ENCODE results near the gene USH2A.
A peak's percentile ranks its signal among the peaks of the same experiment; 100 is the strongest.

Gene USH2A, protein sequence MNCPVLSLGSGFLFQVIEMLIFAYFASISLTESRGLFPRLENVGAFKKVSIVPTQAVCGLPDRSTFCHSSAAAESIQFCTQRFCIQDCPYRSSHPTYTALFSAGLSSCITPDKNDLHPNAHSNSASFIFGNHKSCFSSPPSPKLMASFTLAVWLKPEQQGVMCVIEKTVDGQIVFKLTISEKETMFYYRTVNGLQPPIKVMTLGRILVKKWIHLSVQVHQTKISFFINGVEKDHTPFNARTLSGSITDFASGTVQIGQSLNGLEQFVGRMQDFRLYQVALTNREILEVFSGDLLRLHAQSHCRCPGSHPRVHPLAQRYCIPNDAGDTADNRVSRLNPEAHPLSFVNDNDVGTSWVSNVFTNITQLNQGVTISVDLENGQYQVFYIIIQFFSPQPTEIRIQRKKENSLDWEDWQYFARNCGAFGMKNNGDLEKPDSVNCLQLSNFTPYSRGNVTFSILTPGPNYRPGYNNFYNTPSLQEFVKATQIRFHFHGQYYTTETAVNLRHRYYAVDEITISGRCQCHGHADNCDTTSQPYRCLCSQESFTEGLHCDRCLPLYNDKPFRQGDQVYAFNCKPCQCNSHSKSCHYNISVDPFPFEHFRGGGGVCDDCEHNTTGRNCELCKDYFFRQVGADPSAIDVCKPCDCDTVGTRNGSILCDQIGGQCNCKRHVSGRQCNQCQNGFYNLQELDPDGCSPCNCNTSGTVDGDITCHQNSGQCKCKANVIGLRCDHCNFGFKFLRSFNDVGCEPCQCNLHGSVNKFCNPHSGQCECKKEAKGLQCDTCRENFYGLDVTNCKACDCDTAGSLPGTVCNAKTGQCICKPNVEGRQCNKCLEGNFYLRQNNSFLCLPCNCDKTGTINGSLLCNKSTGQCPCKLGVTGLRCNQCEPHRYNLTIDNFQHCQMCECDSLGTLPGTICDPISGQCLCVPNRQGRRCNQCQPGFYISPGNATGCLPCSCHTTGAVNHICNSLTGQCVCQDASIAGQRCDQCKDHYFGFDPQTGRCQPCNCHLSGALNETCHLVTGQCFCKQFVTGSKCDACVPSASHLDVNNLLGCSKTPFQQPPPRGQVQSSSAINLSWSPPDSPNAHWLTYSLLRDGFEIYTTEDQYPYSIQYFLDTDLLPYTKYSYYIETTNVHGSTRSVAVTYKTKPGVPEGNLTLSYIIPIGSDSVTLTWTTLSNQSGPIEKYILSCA (N-terminal part only)

DNA sequence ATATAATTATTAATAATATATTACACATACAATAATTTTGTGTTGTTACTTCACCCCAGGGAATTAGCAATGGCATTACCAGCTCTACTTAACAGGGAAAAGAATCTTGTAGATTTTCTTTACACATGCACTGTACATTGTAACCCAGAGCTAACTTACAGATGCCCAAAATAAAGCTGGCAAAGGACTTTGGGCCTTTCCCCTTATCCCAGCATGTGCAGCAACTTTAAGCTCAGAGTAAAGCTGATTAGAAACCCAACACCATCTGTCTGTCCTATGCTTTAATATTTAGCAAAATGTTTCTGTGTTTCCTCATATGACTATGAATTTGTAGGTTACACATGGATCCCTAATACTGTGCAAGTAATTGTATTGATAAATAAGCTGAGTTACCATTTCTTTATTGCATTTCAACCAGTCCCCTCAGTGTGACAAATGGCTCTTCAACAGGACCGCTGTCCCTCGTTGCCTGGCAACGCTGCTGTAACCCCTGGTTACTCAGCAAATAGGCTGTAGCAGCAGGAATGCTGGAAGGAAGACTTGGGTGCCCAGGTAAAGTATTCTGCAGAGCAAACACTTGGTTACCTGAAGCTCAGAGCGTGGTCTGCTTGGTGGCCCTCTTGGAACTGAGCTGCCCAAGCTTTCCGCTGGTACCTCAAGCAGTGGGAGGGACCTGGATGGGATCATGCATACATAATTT is at the start of gene USH2A:
USH2A (minus strand) TSS at position 628 of the 700 bp plus-strand sequence. CDS start 1,112 bp downstream, outside the sequence.
- DNase-seq (ENCODE audit: low read depth): no peak

DNA sequence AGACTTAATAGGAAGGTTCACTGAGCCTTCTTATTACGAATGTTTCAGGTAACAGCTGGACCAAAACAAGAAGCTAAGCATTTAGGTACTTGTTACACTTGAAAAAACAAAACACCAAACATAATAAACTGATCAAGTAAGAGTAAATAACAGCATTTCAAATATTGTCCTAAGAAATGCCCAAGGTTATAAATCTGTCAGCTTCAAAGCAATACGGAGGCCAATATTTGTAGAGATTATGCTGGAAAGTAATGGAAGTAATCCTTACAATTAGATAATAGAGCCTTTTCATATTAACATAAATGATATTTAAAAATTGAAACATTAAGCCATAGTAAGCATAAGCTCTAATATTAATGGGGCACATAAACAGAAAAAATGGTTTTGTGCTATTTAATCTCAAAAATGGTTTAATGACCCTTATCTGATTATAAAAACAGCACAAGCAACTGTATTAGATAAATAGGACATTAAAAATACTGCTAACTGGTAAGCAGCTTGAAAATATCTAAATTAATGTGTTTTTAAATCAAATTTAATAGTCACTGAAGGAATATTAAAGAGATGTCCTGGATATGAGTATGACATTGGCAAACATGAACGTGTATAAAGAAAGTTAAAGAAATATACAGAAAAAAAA is 43.0 kb upstream of the USH2A start:
- no peak for DNase-seq (ENCODE audit: low read depth)

DNA sequence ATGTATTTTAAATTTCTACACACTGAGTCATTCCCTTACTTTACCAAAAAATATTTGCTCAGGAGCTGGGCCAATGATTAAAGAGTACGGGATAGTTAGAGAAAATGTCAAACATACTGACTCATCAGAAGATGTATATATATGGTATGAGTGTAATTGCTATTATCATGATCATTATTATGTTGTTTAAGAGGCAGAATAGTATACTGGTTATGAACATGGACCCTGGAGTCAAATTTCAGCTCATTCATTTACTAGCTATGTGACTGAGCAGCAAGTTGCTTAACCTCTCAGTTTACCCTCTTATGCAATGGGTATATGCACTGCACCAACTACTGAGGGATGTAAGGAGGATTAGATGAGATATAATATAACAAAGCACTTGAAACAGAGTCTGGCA is 41.2 kb upstream of the USH2A start:
- DNase-seq (ENCODE audit: low read depth): peak; percentile 97

DNA sequence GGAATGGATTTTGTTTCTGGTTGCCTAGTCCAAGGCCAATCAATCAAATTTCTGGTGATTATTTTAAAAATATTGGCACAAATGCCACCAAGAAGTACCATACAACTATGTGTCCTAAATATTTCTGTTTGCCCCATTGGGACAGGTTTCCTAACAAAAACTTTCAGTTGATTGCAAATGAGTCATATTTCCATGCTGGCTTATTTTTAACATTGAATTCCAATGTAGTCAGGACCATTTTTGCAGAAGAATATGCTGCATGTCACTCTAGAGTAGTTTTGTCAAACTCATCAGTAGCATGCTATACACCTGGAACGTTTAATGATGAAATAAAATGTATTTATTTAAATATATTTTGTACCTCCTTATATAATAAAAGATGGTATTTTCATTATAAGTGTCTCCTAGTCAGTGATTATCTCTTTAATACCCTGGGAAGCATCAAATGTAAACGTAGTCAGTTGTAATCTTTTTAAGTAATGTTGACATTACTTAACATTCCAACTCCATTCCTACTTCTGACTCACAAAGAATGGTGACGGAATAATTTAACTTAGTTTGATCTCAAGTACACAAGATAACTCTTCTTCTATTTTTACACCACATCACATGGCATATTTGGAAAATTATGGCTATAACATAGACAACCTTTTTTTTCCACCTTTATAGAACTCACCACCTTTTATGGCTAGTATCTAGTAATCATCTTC is 39.0 kb upstream of the USH2A start:
- peak; percentile 87 for DNase-seq (ENCODE audit: low read depth)

DNA sequence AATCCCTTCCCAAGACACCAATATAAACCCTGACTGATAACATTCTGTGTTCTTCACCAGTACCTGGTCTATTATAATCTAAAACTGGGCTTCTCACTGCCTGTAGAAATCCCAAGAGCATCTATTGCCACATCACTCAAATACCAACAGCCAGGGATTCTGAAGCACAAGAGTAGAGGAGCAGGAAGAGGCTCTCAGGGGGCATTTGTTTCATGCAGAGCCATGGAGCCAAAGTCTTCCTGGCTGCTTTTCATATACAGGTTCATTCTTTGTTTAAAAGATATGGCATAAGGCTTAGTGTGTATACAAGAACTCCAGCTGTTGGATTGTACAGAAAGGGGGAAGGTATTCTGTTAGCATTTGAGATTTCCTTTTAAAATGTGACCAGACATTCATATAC is 38.2 kb upstream of the USH2A start:
- DNase-seq (ENCODE audit: low read depth): peak; percentile 44

DNA sequence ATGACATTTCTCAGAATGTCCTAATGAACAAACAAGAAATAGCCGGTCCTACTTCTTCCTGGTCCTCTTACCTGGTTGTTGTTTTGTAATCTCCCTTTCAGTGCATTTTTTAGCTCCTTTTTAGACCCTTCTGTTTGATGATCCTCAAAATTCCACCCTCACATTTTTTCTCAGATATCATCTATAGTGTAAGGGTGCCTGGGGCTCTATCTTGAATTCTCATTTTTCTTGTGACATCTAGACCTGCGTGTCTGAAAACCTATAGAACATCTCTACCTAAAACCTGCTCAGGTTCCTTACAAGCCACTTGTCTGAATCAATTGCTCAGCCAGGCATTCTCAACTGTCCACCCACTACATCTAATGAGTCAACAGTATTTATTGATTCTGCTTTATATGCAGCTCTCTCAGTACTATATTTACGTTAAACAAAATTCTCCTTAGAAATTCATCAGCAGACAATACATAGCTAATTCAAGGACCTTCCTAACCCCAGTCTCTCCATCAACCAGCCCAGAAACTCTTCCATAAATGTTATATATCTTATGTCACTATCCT is 36.5 kb upstream of the USH2A start:
- no peak for DNase-seq (ENCODE audit: low read depth)

DNA sequence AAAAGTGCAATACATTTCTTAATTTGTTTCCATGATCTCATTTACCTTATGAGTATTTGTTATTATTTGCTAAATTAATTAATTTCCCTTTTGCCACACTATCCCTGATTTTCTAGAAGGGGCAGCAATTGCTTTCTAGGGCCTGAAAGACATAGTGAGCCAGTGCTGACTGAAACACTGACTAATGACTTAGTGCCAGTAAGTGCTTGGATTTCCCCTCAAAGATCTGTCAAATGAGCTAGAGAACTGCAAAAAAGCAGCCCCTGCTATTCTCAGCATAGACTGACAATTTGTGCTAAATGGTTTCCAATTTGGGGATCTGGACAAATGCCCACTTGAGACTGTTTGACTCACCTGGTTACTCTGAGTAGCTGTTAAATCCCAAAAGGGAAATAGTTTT is 35.6 kb upstream of the USH2A start:
- DNase-seq (ENCODE audit: low read depth): peak; percentile 52

DNA sequence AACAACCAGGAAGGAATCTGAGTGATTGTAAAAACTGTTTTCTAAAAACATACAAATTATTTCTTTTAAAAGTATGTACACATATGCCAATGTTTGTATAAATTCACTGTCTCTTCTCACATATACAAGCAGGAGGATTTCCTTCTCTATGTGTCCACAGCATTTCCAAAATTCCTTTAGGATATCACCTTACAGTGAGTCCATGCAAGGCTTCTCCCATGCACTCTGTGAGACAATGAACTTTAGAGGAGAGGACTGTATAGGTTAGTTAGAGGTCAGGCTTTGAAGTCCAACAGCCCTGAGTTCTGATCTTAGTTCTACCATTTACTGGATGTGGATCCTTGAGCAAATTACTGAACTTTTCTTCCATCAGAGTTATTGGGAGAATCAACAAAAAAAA is 34.1 kb upstream of the USH2A start:
- peak; percentile 62 for DNase-seq (ENCODE audit: low read depth)

DNA sequence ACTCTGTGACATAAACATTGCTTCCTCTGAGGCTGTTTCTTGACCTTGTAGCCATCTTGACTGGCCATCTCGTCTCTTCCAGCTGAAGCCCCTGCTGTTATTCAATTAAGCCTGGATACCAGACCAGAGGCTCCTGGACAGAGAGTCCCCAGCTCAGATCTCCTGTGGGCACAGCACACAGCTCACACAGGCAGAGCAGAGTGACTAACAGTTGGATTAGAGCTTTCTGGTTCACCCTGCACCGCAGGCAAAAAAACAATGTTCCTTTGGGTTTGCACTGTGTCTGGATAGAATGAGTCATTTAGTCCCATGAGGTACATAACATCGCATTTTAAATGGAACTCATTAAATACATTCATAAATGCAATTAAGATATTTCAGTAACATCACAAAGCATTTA is 33.4 kb upstream of the USH2A start:
- peak; percentile 93 for DNase-seq (ENCODE audit: low read depth)

DNA sequence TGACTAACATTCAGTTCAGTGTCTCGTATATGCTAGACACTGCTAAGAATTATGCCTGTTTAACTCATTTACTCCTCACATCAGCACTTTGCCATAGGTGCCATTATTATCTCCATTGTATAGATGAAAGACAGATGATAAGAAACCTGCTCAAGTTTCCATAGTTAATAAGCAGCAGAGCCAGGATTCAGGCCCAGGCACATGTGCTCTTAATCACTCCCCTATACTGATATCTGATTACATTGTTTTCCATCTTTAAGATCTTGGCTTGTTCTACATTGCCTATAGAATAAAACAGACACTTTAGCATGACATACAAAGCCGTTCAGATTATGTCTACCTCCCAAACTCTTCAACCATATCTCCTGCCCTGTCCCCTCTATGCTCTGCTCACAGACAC is 30.5 kb upstream of the USH2A start:
- DNase-seq (ENCODE audit: low read depth): no peak

DNA sequence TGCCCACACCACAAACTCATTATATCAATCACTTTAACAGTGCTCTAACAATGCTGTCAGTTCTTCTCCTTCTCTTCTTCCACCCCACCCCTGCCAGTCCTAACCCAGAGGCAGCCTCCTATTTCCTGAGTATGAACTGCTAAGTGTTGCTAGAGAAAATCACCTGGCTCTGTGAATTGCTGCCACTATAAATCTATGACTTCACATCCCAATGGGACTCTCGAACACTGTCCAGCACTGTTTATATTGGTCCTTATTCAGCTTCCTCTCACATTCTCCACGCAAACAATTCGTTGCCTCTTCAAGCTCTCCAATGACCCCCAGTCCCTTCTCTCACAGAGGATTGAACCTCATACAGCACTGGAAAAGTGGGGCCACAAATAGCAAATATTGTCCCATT is 27.0 kb upstream of the USH2A start:
- no peak for DNase-seq (ENCODE audit: low read depth)

DNA sequence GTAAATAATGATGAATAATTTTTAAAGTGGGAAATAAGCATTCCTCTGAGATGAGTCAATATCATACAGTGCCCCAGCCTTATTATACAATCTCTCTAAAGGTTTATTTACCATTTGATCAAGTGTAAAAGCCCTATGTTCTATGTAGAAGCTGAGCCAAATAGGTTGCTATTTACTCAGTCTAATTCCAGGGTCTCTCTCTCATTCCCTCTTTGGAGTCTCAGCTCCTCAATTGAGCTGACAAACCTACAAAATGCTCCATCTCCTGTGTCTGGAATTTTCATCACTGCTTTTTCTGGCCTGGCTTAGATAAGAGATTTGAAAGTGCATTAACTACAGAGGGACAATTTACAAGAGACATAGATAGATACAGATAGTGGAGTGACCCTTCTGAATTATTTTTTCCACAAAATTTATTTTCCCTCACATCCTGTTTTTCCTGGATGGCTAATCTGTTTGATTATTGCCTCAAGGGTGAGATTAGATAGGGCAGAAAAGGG is 24.8 kb upstream of the USH2A start:
- peak; percentile 35 for DNase-seq (ENCODE audit: low read depth)

DNA sequence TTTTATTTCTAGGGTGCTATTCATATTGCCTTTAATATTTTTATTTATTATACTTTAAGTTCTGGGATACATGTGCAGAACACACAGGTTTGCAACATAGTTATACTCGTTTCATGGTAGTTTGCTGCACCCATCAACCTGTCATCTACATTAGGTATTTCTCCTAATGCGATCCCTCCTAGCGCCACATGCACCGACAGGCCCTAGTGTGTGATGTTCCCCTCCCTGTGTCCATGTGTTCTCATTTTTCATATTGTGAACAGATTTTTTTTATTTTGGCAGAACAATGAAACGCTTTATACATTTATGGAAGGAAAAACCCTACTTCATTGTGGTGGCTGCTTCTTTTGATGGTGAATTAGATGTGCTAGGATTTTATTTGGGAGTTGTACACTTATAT is 14.4 kb upstream of the USH2A start:
- no peak for DNase-seq (ENCODE audit: low read depth)

DNA sequence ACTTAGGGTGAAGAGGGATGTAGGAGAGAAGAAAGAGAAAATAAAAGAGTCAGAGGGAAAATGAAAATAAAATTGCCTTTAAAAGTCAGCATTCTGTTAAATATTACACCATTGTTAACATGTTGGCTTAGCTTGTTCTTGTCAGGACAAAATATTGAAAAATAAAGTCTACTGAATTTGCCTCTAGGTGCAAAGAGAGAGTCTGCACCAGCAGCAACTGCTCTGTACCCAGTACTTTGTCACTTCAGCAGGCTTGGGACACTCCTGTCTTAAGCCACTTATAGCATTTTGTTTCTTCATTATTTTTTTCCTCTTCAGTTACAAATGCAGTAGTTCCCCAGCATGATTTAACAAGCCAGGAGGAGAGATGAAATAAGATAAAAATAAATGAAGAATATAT is 11.0 kb upstream of the USH2A start:
- DNase-seq (ENCODE audit: low read depth): no peak

DNA sequence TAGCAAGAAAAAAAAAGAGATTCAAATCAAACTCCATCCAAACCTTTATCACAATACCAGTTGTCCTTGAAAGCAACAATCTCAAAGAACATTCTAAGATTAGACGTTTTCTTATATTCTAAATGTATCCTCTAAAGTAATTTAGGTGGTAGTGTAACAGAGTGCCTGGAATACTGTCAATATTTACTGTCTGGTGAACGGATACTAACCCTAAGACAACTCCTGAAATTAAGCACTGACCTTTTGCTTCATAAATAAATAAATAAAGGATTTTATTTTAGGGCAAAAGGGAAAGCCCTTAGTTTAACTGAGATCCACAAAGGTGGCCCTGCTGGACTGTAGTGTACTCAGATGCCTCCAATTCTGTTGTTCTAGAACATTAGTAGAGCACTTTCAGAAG is 9.9 kb upstream of the USH2A start:
- DNase-seq (ENCODE audit: low read depth): no peak

DNA sequence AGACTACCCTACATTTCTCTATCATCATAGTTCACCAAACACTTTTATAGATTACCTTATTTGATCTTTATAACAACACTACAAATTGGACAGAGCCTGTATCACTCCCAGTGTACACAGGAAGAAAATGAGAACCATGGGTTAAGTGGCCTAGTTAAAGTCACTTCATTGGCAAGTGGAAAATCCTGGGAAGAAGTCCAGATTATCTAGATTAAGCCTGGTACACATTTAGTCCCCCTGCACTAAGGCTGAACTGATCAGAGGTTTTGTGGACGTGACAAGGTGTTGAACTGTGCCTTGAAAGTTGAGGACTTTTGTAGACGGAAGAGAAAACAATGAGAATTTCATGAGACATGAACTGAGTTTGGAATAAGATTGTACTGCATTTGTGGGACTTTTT is 7.5 kb upstream of the USH2A start:
- no peak for DNase-seq (ENCODE audit: low read depth)

DNA sequence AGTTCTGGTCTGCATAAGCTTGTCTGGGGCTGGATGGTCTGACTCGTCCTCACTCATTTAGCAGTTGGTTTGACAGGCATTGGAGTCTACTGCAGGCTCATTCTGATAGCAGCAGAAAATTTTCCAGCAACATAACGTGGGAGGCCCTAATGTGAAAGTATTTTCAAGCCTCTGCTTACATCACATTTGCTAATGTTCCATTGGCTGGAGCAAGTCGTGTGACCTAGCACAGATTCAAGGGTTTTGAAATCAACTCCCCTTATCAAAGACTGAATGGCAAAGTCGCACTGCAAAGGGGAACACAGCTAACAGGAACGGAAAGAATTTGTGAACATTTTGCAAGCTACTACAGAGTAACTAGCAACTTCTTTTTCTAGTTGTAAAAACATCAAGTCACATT is 2.3 kb upstream of the USH2A start:
- peak; percentile 16 for DNase-seq (ENCODE audit: low read depth)

DNA sequence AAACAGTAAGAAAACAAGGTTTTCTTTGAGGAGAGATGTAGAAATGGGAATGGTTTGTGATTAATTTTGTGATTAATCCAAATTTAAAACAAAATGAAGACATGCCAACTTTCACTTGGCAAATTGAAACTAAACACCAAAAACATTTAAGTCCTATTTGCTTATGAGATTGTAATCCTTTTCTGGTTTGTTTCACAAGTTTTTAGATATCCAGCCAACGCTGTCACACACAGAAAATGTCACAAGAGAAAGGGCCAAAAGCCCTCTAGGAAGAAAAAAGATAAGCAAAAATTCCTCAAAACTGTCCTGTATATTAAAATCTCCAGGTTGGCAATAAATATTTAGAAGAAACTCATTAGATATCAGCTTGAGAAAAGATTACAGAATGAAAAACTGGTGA is 2.5 kb downstream of the USH2A start:
- no peak for DNase-seq (ENCODE audit: low read depth)

DNA sequence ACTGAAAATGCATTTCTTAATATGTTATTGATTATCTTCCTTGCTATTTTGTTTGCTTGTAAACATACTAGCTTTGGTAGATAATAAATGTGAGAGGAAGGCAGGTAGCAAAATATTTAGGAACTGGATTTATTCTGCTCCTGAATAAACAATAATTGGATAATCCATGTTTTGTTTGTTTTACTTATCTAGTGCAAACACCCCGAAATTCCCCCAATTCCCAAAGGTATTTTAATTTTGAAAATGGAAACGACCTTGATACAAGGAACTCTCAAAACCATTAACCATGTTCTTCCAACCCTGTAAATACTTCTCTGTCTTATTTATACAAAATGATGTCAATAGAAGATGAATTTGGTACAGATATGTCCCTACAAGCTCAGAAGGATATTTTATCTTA is 3.0 kb downstream of the USH2A start:
- DNase-seq (ENCODE audit: low read depth): no peak

DNA sequence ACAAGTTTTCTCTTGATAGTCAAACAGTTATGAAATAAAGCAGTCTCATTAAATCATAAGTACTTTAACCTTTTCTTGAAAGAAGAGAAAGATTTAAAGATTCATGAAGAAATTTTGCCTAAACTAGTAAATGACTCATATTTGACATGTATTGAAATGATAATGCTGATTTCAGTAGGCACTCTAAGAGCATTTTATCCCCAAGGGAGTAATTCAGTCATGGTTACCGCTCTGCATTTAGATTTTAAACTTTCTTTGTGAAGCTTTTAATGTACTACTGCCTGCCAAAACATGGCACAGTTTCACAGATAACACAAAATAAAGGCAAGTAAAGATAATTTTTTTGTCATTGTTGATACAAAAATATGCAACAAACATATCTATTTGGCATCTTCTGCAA is 6.8 kb downstream of the USH2A start:
- DNase-seq (ENCODE audit: low read depth): no peak
